Heart left ventricle (tissue), 16 donors: Measurements from ENCODE around the gene MARCHF10. TPM values are rescaled to one million over a fixed set of nuclear protein-coding genes. Genes with fewer than 3 reads are reported as not detected.
A peak's percentile ranks its signal among the peaks of the same experiment; 100 is the strongest.

ENCODE experiments used
- ATAC-seq, 4 donors: fragments of 200-7000 bp; cut with Tn5 transposase; one replicate each; pipeline ENCODE4 v1.9.1; 2020 to 2022; ENCODE audit warnings: moderate library complexity in 4 of 4, mild to moderate bottlenecking in 3 of 4, moderate number of reproducible peaks in 1 of 4
- DNase-seq, 5 donors: peaks; one replicate each; pipeline ENCODE4 v3.0.0-alpha.2; 2020
- H3K27ac ChIP-seq, 12 donors: fragments of 200-600 bp; sonication (generic) in 4 of 12; one replicate each; pipeline versions ENCODE4 v1.5.0 to v1.8.0; 2016 to 2022; ENCODE audit warnings: mild to moderate bottlenecking in 2 of 12
- H3K27me3 ChIP-seq, 9 donors: fragments of 200-600 bp; sonication (generic) in 2 of 9; one replicate each; pipeline versions ENCODE4 v1.5.1 to v1.8.0; 2016 to 2022; ENCODE audit warnings: mild to moderate bottlenecking in 3 of 9
- H3K36me3 ChIP-seq, 9 donors: fragments of 200-600 bp; sonication (generic) in 2 of 9; one replicate each; pipeline versions ENCODE4 v1.5.0 to v1.8.0; 2018 to 2022; ENCODE audit warnings: mild to moderate bottlenecking in 2 of 9
- H3K4me1 ChIP-seq, 12 donors: fragments of 200-600 bp; sonication (generic) in 4 of 12; one replicate each; pipeline versions ENCODE4 v1.5.0 to v1.8.0; 2016 to 2022; ENCODE audit warnings: mild to moderate bottlenecking in 3 of 12
- H3K4me3 ChIP-seq, 12 donors: fragments of 200-600 bp; sonication (generic) in 4 of 12; one replicate each; pipeline versions ENCODE4 v1.5.0 to v1.8.0; 2017 to 2022; ENCODE audit warnings: mild to moderate bottlenecking in 9 of 12, moderate library complexity in 4 of 12
- H3K9me3 ChIP-seq, 12 donors: fragments of 200-600 bp; sonication (generic) in 4 of 12; one replicate each; pipeline versions ENCODE4 v1.5.0 to v1.8.0; 2016 to 2022; ENCODE audit warnings: mild to moderate bottlenecking in 1 of 12
- CTCF ChIP-seq, 12 donors: fragments of 200-600 bp; sonication (generic) in 4 of 12; IDR thresholded peaks; one replicate each; pipeline versions ENCODE4 v1.5.0 to v1.8.0; 2018 to 2022; ENCODE audit warnings: antibody characterized with exemption in 12 of 12, mild to moderate bottlenecking in 5 of 12
- POLR2A ChIP-seq, 2 donors: fragments of 450-650 bp; IDR thresholded peaks; one replicate each; pipeline ENCODE4 v1.6.1; 2017; ENCODE audit warnings: antibody characterized with exemption in 2 of 2, mild to moderate bottlenecking in 2 of 2, moderate library complexity in 2 of 2
- WGBS, 4 donors: extraction: QIAGEN DNeasy Blood & Tissue Kit in 2 of 4; methylation state at CpG; one replicate each; pipeline versions ENCODE4 v1.1.5 to v1.1.7; 2013 to 2018; 5-methylcytosine and 5-hydroxymethylcytosine counted together
- intact Hi-C, 10 donors: fragments of 100-400 bp; cut with DNase I; formaldehyde crosslinking; loops; one replicate each; pipeline versions ENCODE4 v1.11.1 to v1.14.2; 2022
- polyA plus RNA-seq, 2 donors: library from polyadenylated mRNA; stranded (reverse); fragments of 200-250 nt; gene quantifications; one replicate each; pipeline ENCODE4 v1.2.3, GENCODE V29; 2013
- total RNA-seq, 9 donors: library from RNA; depleted of rRNA in 2 of 9; stranded (reverse); fragments of >200 nt in 2 of 9; fragmentation: NEBNext Ultra II Directional in 3 of 9; extraction: Animal tissue kit (Norgen Biotek cat#: 25700) in 3 of 9; gene quantifications; one replicate each; pipeline versions ENCODE4 v1.1.0 to v1.2.4, GENCODE V29; 2016 to 2023
- donor health status: ischemic (EF 13 %, LVEDD 7.1; RV severe dilation, severe dysfunction).
- donor health status: healthy with polysubstance abuse.
- donor health status: DM: no; HTN: yes; CAD: no.
- donor health status: DM: no; HTN: no; CAD: no.
- donor health status: ischemic (EF 25% LVEDD 6.9; RV normal size, moderate dysfunction).
- donor health status: ischemic (EF 25% LVEDD 5.7; RV mildly dilated, moderate dysfunction).
- donor health status: healthy.
- donor health status: DM: yes; HTN: yes; CAD: no.
- donor health status: ischemic (EF 35%, LVEDD 5.7; RV mildly dilated, moderate dysfunction).
- donor health status: nonischemic (EF 11% LVEDD 7.7; RV severe dilation, severe dysfunction).
- donor health status: DM: yes; HTN: yes; CAD: no.
- donor health status: PGD.
- donor health status: ischemic (EF 29% LVEDD 5.4; RV normal size, mild dysfunction).
- donor health status: nonischemic (EF 23%, LVEDD 6.1; RV moderate dilation, normal function).

The MARCHF10 gene
- total and polyA plus RNA-seq, 11 donors = not detected

- no peak overlapping the region for H3K27ac ChIP-seq
- H3K27me3 ChIP-seq = no peaks in the 10 kb centered on the region
- WGBS, 4 donors = 91 to 96% (median 92%) methylated on average over 16 to 19 of the region's 19 CpGs
- H3K4me1 ChIP-seq = peaks cover 0 to 19% (median 10%) of the 10 kb centered on the region in 12 donors
- ATAC-seq (no peak), DNase-seq (no peak)
- no peak for TF ChIP-seq CTCF (IDR thresholded peaks at IDR 0.05)
- TF ChIP-seq POLR2A (IDR thresholded peaks at IDR 0.05) = no peak
- H3K4me3 ChIP-seq = no peak overlapping the region
- peaks cover 0 to 60% (median 0%) of the 10 kb centered on the region in 9 donors for H3K36me3 ChIP-seq
- intact Hi-C loops = no loop called here
- no peaks in the 10 kb centered on the region for H3K9me3 ChIP-seq
Measured at GRCh38 chr17:62690168-62690897, 117.8 kb downstream of the MARCHF10 start.

GRCh38 chr17:62689441-62690167 is 118.5 kb downstream of the MARCHF10 start:
- no peak for TF ChIP-seq CTCF (IDR thresholded peaks at IDR 0.05)
- no peak for TF ChIP-seq POLR2A (IDR thresholded peaks at IDR 0.05)
- no peak overlapping the region for H3K4me3 ChIP-seq
- intact Hi-C loops = no loop called here
- peaks cover 0 to 13% (median 9%) of the 10 kb centered on the region in 12 donors for H3K4me1 ChIP-seq
- peaks cover 0 to 65% (median 2%) of the 10 kb centered on the region in 9 donors for H3K36me3 ChIP-seq
- no peaks in the 10 kb centered on the region for H3K9me3 ChIP-seq
- no peaks in the 10 kb centered on the region for H3K27me3 ChIP-seq
- 91 to 96% (median 93%) methylated on average over 37 of the region's 37 CpGs for WGBS, 4 donors
- DNase-seq (peak in 1 of 5 donors; percentile 60), ATAC-seq (no peak)
- H3K27ac ChIP-seq = no peak overlapping the region

- intact Hi-C loops = no loop called here
- Histone ChIP-seq H3K27me3 (no peaks in the 10 kb centered on the region), H3K4me3 (no peak overlapping the region), H3K27ac (no peak overlapping the region), H3K4me1 (peaks cover 0 to 5% (median 1%) of the 10 kb centered on the region in 12 donors), H3K36me3 (peaks cover 0 to 72% (median 6%) of the 10 kb centered on the region in 9 donors), H3K9me3 (no peaks in the 10 kb centered on the region)
- DNase-seq = peak in 1 of 5 donors; percentile 59
- TF ChIP-seq POLR2A (IDR thresholded peaks at IDR 0.05) (no peak), CTCF (IDR thresholded peaks at IDR 0.05) (no peak)
- WGBS, 4 donors = 55 to 85% (median 74%) methylated on average over 7 to 11 of the region's 11 CpGs
- peak in 1 of 4 donors; percentile 17 for ATAC-seq
Measured at GRCh38 chr17:62688398-62689160, 119.5 kb downstream of the MARCHF10 start.
